AG04450 (cell line): Measurements from ENCODE around the gene SPATS2L. TPM values are rescaled to one million over a fixed set of nuclear protein-coding genes. Genes with fewer than 3 reads are reported as not detected.

ENCODE experiments used
- CTCF ChIA-PET: fragments of 300-600, 350-600 bp; formaldehyde crosslinking; extraction: SDS; loops from one replicate; lab custom pipeline; 2022; ENCODE audit warnings: antibody characterized with exemption, inconsistent platforms; lab: Charles Lee
- POLR2A ChIA-PET: fragments of 350-600 bp; formaldehyde crosslinking; extraction: SDS; loops from one replicate; lab custom pipeline; 2021; ENCODE audit warnings: antibody characterized with exemption, inconsistent platforms; lab: Yijun Ruan, JAX
- DNase-seq: peaks from one replicate; pipeline ENCODE4 v3.0.0-alpha.2; 2011; ENCODE audit warnings: low read depth, low spot score
- H3K27ac ChIP-seq: one replicate; pipeline ENCODE4 v1.5.1; 2012; ENCODE audit warnings: low read depth, low read length, control low read depth
- H3K27me3 ChIP-seq: one replicate; pipeline ENCODE4 v1.6.0; 2012; ENCODE audit warnings: low read length; ENCODE audit not compliant: control insufficient read depth, insufficient read depth
- H3K4me3 ChIP-seq: 2 replicates; pipeline ENCODE4 v1.5.1; 2011; ENCODE audit warnings: mild to moderate bottlenecking, low read depth, low read length, control low read depth
- H3K9me3 ChIP-seq: 2 replicates; pipeline ENCODE4 v1.5.1; 2012; ENCODE audit warnings: low read length; ENCODE audit not compliant: control insufficient read depth, insufficient read depth
- CTCF ChIP-seq: IDR thresholded peaks from 2 replicates; pipeline ENCODE4 v1.5.1; 2011; ENCODE audit warnings: low read depth, low read length, control low read depth, inconsistent platforms
- polyA plus RNA-seq: library from polyadenylated mRNA; depleted of rRNA; stranded (reverse); fragments of >200 nt; gene quantifications from 2 replicates; pipeline ENCODE4 v1.2.3, GENCODE V29; 2011

The SPATS2L gene
- polyA plus RNA-seq, 1 experiment: 361 TPM

- Histone ChIP-seq H3K4me3 (no peak overlapping the region), H3K9me3 (no peaks in the 10 kb centered on the region), H3K27ac (no peak overlapping the region), H3K27me3 (no peaks in the 10 kb centered on the region)
- no peak for TF ChIP-seq CTCF
- ChIA-PET POLR2A (no interaction called here), CTCF (no interaction called here)
- DNase-seq: no peak
These were observed 132.4 kb downstream of the SPATS2L start for GRCh38 chr2:200438846-200439245.

GRCh38 chr2:200439981-200440380 lies 133.5 kb downstream of the SPATS2L start:
- H3K9me3 ChIP-seq: no peaks in the 10 kb centered on the region
- TF ChIP-seq CTCF: no peak
- H3K4me3 ChIP-seq: no peak overlapping the region
- DNase-seq: no peak
- ChIA-PET CTCF (interaction anchor here (1.6 kb wide), 1 partner anchor 465 kb away, joined by 4 read pairs; no protein-coding TSS in a partner anchor), POLR2A (no interaction called here)
- no peak overlapping the region for H3K27ac ChIP-seq
- H3K27me3 ChIP-seq: no peaks in the 10 kb centered on the region

GRCh38 chr2:200442471-200442870 lies 136.0 kb downstream of the SPATS2L start:
- POLR2A ChIA-PET: interaction anchor here (0.6 kb wide), 1 partner anchor 400 kb away, joined by 3 read pairs; no protein-coding TSS in a partner anchor
- H3K4me3 ChIP-seq: no peak overlapping the region
- CTCF ChIA-PET: no interaction called here
- peak; percentile 65 for DNase-seq
- no peak for TF ChIP-seq CTCF
- peak overlapping the region; percentile 49 for H3K27ac ChIP-seq
- H3K27me3 ChIP-seq: no peaks in the 10 kb centered on the region
- H3K9me3 ChIP-seq: no peaks in the 10 kb centered on the region

- no peak for DNase-seq
- no peaks in the 10 kb centered on the region for H3K27me3 ChIP-seq
- ChIA-PET POLR2A (no interaction called here), CTCF (interaction anchor here (0.9 kb wide), 1 partner anchor 463 kb away, joined by 4 read pairs; no protein-coding TSS in a partner anchor)
- H3K9me3 ChIP-seq: no peaks in the 10 kb centered on the region
- no peak overlapping the region for H3K4me3 ChIP-seq
- no peak overlapping the region for H3K27ac ChIP-seq
- TF ChIP-seq CTCF: no peak
These were observed 136.9 kb downstream of the SPATS2L start for GRCh38 chr2:200443376-200443775.

GRCh38 chr2:200443916-200444315 lies 137.4 kb downstream of the SPATS2L start:
- Histone ChIP-seq H3K27me3 (no peaks in the 10 kb centered on the region), H3K4me3 (no peak overlapping the region), H3K9me3 (no peaks in the 10 kb centered on the region), H3K27ac (no peak overlapping the region)
- no peak for DNase-seq
- no peak for TF ChIP-seq CTCF
- CTCF ChIA-PET: interaction anchor here (0.8 to 0.9 kb wide), 2 partner anchors 37 to 464 kb away, joined by 3 to 4 read pairs; no protein-coding TSS in a partner anchor
- POLR2A ChIA-PET: no interaction called here
